HG03135 (cell line): ENCODE results near the gene ISLR.

ENCODE experiments used
- ATAC-seq: cut with Tn5 transposase; IDR thresholded peaks from one replicate; pipeline ENCODE4 v1.9.1; 2021; ENCODE audit warnings: mild to moderate bottlenecking, moderate library complexity; ENCODE audit not compliant: unreplicated experiment

Gene ISLR

GRCh38 chr15:74209997-74210671 lies 36.6 kb downstream of the ISLR start:
- no peak for ATAC-seq

- no peak for ATAC-seq
Observed at GRCh38 chr15:74210729-74211128, 37.2 kb downstream of the ISLR start.

- no peak for ATAC-seq
Observed at GRCh38 chr15:74211656-74212055, 38.1 kb downstream of the ISLR start.

GRCh38 chr15:74212494-74212893 lies 39.0 kb downstream of the ISLR start:
- no peak for ATAC-seq

DNA sequence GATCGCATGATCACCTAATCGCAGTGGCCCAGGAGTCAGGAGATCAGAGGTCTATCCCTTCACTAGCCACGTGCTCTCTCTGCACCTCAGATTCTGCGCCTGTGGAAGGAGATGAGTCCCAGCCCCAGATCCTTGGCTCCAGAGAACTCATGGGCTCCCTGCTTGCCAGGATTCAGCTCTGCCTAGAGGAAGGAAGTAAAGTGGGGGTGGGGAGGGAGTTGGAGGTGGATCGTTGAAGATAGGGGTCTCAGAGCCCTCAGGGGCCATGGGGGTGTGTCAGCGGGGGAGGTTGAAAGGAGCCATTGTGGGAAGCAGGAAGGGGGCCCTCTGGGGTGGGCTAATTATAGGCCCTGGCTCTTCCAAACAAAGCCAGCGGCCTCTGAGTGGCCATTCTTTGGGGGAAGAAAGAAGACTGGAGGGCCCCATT lies 40.4 kb downstream of the ISLR start:
- no peak for ATAC-seq

- ATAC-seq, result no peak
Observed at GRCh38 chr15:74214324-74215021, 41.0 kb downstream of the ISLR start.

DNA sequence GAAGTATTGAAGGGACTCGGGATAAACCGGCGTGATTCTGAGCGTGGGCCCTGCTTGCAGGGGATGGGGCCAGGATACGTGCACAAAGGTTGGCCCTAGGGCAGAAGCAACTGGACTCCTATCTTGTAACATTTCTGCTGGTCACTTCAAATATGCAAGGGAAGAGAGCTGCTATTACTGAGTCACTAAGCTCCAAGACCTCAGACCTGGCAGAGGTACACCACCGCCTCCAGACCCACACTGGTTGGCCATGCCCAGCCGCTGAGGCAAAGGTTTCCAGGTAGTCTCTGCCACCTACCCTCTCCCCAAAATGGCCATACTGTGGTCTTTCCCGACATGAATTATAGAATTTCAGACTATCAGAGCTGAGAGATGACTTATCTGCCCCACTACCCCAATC lies 42.4 kb downstream of the ISLR start:
- no peak for ATAC-seq

GRCh38 chr15:74216949-74217348 lies 43.4 kb downstream of the ISLR start:
- ATAC-seq, result no peak

DNA sequence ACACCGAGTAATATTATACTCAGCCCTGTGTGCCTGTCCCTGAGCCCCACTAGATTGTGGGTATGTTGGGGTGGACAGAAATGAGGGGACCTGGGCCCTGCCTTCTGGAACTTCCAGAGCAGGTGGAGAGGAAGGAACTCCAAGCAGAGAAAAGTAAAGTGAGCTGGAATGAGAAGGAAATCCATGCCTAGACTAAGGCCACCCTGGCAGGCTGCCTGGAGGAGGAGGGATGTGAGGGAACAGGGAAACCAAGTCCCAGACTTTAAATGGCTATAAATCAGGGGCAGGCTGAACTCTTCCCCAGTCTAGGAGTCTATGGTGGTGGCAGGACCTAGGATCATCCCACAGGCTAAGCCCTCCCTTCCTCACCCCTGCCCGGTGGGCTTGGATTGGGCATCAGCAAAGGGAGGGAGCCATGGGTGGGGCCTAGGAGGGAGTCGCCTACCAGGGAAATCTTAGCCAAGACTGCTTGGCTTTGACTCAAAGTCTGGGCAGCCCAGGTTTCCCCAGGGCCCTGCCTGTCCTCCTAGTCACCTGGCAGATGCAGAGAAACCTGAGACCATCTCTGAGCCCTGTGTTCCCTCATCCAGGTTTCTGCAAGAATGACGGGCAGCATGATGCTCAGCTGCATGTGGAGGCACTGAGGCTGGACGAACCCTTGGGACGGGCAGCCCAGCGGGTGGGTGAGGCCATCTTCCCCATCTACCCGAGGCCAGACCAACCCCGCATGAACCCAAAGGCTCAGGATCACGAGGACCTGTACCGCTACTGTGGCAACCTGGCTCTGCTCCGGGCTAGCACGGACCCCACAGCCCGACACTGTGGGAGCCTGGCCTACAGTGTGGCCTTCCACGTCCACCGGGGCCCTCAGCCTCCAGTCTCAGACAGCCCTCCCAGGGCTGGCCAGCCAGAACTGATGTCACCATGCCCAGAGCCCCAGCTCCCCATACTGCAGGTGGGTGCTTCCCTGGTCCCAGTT lies 44.7 kb downstream of the ISLR start:
- ATAC-seq, result no peak

GRCh38 chr15:74220475-74221248 lies 47.2 kb downstream of the ISLR start:
- ATAC-seq, result no peak

GRCh38 chr15:74221399-74222239 lies 48.1 kb downstream of the ISLR start:
- no peak for ATAC-seq

GRCh38 chr15:74222240-74223119 lies 49.0 kb downstream of the ISLR start:
- ATAC-seq, result no peak

GRCh38 chr15:74225928-74226327 lies 52.4 kb downstream of the ISLR start:
- no peak for ATAC-seq
